SU-DHL-6 (cell line): ENCODE data around the gene BMERB1.

Experiments
- H2AFZ ChIP-seq: fragments of 200-600 bp; sonication (generic); 2 replicates; pipeline ENCODE4 v1.6.1; 2014; ENCODE audit warnings: low read depth, mild to moderate bottlenecking, moderate library complexity, mixed read lengths, antibody characterized with exemption, low read length; ENCODE audit not compliant: severe bottlenecking
- H3F3A ChIP-seq: fragments of 200-600 bp; shearing (Covaris generic); 2 replicates; pipeline ENCODE4 v1.6.0; 2016; ENCODE audit warnings: antibody characterized with exemption, mild to moderate bottlenecking; ENCODE audit not compliant: insufficient read depth
- H3K27ac ChIP-seq: fragments of 200-600 bp; sonication (generic); 2 replicates; pipeline ENCODE4 v1.5.1; 2016; ENCODE audit warnings: low read depth, mild to moderate bottlenecking, low read length, moderate library complexity, mixed read lengths
- H3K27me3 ChIP-seq: fragments of 200-600 bp; sonication (generic), shearing (Covaris generic); 2 replicates; pipeline ENCODE4 v1.6.0; 2014; ENCODE audit warnings: mild to moderate bottlenecking, low read length
- H3K36me3 ChIP-seq: fragments of 200-600 bp; sonication (generic); 2 replicates; pipeline ENCODE4 v1.6.1; 2014; ENCODE audit warnings: mild to moderate bottlenecking, low read length, mixed read lengths
- H3K4me2 ChIP-seq: fragments of 300-600, 200-600 bp; shearing (Covaris generic), sonication (generic); 2 replicates; pipeline ENCODE4 v1.6.0; 2014; ENCODE audit warnings: low read length, low read depth, mild to moderate bottlenecking; ENCODE audit not compliant: poor library complexity, severe bottlenecking
- H3K4me3 ChIP-seq: fragments of 200-600 bp; sonication (generic); 2 replicates; pipeline ENCODE4 v1.5.1; 2014; ENCODE audit warnings: antibody characterized with exemption, low read length, mild to moderate bottlenecking, mixed read lengths; ENCODE audit not compliant: insufficient read depth, poor library complexity, severe bottlenecking
- H3K79me2 ChIP-seq: fragments of 200-600 bp; sonication (generic); 2 replicates; pipeline ENCODE4 v1.6.1; 2014; ENCODE audit warnings: mild to moderate bottlenecking, low read length, moderate library complexity; ENCODE audit not compliant: insufficient read depth
- H3K9ac ChIP-seq: fragments of 200-600 bp; sonication (generic); 2 replicates; pipeline ENCODE4 v1.7.0; 2014; ENCODE audit warnings: mild to moderate bottlenecking, low read length
- H3K9me2 ChIP-seq: fragments of 200-600 bp; sonication (generic); replicated peaks from 2 replicates; pipeline ENCODE4 v1.6.1; 2014; ENCODE audit warnings: low read length; ENCODE audit not compliant: insufficient read depth
- H3K9me3 ChIP-seq: fragments of 200-600 bp; sonication (generic); 2 replicates; pipeline ENCODE4 v1.6.1; 2014; ENCODE audit warnings: low read length, mixed read lengths; ENCODE audit not compliant: insufficient read depth
- H4K20me1 ChIP-seq: fragments of 200-600 bp; sonication (generic); 2 replicates; pipeline ENCODE4 v1.6.1; 2014; ENCODE audit warnings: low read depth, mild to moderate bottlenecking, antibody characterized with exemption, low read length, moderate library complexity, mixed read lengths
- EZH2phosphoT487 ChIP-seq: fragments of 200-600 bp; sonication (generic), shearing (Covaris generic); conservative IDR thresholded peaks from 2 replicates; pipeline ENCODE4 v1.6.1; 2018; ENCODE audit warnings: mild to moderate bottlenecking, antibody characterized with exemption, low read length, moderate library complexity, mixed read lengths
- TF ChIP-seq, protein P1 (sequence below): fragments of 200-600 bp; sonication (generic); IDR thresholded peaks from one replicate; pipeline ENCODE4 v1.5.1; 2017; ENCODE audit warnings: antibody characterized with exemption, mild to moderate bottlenecking, low read length, moderate library complexity; ENCODE audit not compliant: insufficient read depth, poor library complexity, severe bottlenecking

Gene BMERB1

DNA sequence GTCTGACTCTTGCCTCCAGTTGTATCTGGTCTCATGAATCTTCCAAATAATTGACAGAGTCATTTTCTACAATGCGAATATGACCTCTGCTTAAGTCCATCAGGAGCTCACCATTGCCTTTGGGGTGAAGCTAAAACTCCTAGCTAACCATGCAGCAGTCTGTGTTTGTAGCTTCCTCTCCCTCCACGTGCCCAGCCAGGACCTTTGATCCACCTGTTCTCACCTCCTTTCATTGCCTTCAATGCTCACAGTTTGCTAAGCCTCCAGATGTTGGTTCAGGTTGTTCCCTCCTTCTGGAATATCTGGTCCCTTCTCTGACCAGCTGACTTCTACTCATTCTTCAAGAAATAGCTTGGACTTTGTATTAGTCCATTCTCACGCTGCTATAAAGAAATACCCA lies 23.0 kb downstream of the BMERB1 start:
- no peak overlapping the region for H3K9ac ChIP-seq
- no peaks in the 10 kb centered on the region for H3K36me3 ChIP-seq
- no peaks in the 10 kb centered on the region for H4K20me1 ChIP-seq
- H3K27ac ChIP-seq, result no peak overlapping the region
- H3K4me2 ChIP-seq, result no peak overlapping the region
- no peak overlapping the region for H2AFZ ChIP-seq
- H3K27me3 ChIP-seq, result no peaks in the 10 kb centered on the region
- no peaks in the 10 kb centered on the region for H3F3A ChIP-seq
- no peaks in the 10 kb centered on the region for H3K9me2 ChIP-seq
- H3K79me2 ChIP-seq, result no peaks in the 10 kb centered on the region
- no peak overlapping the region for H3K4me3 ChIP-seq
- TF ChIP-seq, protein P1, sequence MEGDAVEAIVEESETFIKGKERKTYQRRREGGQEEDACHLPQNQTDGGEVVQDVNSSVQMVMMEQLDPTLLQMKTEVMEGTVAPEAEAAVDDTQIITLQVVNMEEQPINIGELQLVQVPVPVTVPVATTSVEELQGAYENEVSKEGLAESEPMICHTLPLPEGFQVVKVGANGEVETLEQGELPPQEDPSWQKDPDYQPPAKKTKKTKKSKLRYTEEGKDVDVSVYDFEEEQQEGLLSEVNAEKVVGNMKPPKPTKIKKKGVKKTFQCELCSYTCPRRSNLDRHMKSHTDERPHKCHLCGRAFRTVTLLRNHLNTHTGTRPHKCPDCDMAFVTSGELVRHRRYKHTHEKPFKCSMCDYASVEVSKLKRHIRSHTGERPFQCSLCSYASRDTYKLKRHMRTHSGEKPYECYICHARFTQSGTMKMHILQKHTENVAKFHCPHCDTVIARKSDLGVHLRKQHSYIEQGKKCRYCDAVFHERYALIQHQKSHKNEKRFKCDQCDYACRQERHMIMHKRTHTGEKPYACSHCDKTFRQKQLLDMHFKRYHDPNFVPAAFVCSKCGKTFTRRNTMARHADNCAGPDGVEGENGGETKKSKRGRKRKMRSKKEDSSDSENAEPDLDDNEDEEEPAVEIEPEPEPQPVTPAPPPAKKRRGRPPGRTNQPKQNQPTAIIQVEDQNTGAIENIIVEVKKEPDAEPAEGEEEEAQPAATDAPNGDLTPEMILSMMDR, result no peak
- no peak for TF ChIP-seq EZH2phosphoT487
- no peaks in the 10 kb centered on the region for H3K9me3 ChIP-seq

DNA sequence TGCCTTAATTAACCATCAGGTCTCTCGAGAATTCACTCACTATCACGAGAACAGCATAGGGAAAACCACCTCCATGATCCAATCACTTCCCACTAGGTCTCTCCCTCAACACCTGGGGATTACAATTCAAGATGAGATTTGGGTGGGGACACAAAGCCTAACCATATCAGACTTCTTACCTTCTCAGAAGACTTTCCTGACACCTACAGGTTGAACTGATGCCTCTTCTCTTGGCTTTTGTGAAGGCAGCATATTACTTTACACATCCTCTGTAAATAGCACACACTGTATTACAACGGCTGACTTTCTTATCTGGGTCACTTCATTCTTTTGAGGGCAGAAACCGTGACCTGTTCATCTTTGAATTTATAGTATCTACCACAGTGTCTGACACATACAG lies 23.6 kb downstream of the BMERB1 start:
- H3K79me2 ChIP-seq, result no peaks in the 10 kb centered on the region
- no peaks in the 10 kb centered on the region for H4K20me1 ChIP-seq
- H3F3A ChIP-seq, result no peaks in the 10 kb centered on the region
- no peaks in the 10 kb centered on the region for H3K9me2 ChIP-seq
- no peak overlapping the region for H2AFZ ChIP-seq
- no peak overlapping the region for H3K27ac ChIP-seq
- H3K4me3 ChIP-seq, result no peak overlapping the region
- no peaks in the 10 kb centered on the region for H3K27me3 ChIP-seq
- H3K36me3 ChIP-seq, result no peaks in the 10 kb centered on the region
- TF ChIP-seq, protein P1, result no peak
- no peak for TF ChIP-seq EZH2phosphoT487
- no peak overlapping the region for H3K9ac ChIP-seq
- H3K4me2 ChIP-seq, result no peak overlapping the region
- H3K9me3 ChIP-seq, result no peaks in the 10 kb centered on the region

DNA sequence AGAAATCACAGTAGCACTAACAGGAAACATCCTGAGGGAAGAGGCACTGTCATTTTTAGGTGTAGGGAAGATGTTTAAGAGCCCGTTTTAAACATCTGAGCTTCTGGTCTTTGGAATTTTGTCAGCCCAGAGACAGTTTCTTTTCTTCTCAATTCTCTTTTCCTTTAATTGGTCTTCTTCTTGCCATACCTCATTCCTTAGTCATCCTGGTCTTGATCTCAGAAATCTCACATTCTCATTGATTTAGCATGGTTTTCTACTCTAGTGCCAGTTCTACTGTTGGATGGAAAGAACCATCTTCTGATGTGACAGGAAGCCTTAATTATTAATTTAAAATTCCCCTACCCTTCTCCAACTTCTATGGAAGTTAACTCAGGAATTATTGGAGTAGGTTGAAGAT lies 25.4 kb downstream of the BMERB1 start:
- H3K27ac ChIP-seq, result no peak overlapping the region
- no peak overlapping the region for H3K4me2 ChIP-seq
- H3K4me3 ChIP-seq, result no peak overlapping the region
- no peak overlapping the region for H3K9ac ChIP-seq
- H3K27me3 ChIP-seq, result no peaks in the 10 kb centered on the region
- H4K20me1 ChIP-seq, result no peaks in the 10 kb centered on the region
- no peaks in the 10 kb centered on the region for H3K36me3 ChIP-seq
- no peaks in the 10 kb centered on the region for H3K79me2 ChIP-seq
- H3F3A ChIP-seq, result no peaks in the 10 kb centered on the region
- no peaks in the 10 kb centered on the region for H3K9me2 ChIP-seq
- no peak for TF ChIP-seq EZH2phosphoT487
- TF ChIP-seq, protein P1, result no peak
- no peak overlapping the region for H2AFZ ChIP-seq
- H3K9me3 ChIP-seq, result no peaks in the 10 kb centered on the region
